GM12878 (cell line): ENCODE results near the gene HLA-B. TPM values are rescaled to one million over a fixed set of nuclear protein-coding genes. Genes with fewer than 3 reads are reported as not detected.

ENCODE experiments used
- ATAC-seq: fragments of 200-7000 bp; cut with Tn5 transposase; 3 replicates; pipeline ENCODE4 v1.9.1; 2020; ENCODE audit warnings: mild to moderate bottlenecking, moderate library complexity
- BruUV-seq: library from RNA; stranded (reverse); fragments of 400-500 nt; replicated peaks from 2 replicates; lab custom pipeline; 2021; lab: Mats Ljungman, UMichigan
- CTCF ChIA-PET: fragments of 300-600 bp; sonication (Branson Sonifier 250); formaldehyde crosslinking; extraction: SDS; loops from one replicate; lab custom pipeline; 2021; ENCODE audit warnings: inconsistent platforms; lab: Yijun Ruan, JAX
- POLR2A ChIA-PET: fragments of 350-600 bp; formaldehyde crosslinking; extraction: SDS; loops from one replicate; lab custom pipeline; 2021; ENCODE audit warnings: inconsistent platforms; lab: Charles Lee
- RAD21 ChIA-PET: fragments of 300-600 bp; sonication (Branson Sonifier 250); formaldehyde crosslinking; loops from one replicate; lab custom pipeline; 2023; ENCODE audit warnings: antibody characterized with exemption; ENCODE audit not compliant: unreplicated experiment; lab: Charles Lee
- SMC1A ChIA-PET: fragments of 300-600 bp; sonication (Branson Sonifier 250); formaldehyde crosslinking; loops from one replicate; lab custom pipeline; 2023; ENCODE audit not compliant: unreplicated experiment, uncharacterized antibody; lab: Charles Lee
- DNase-seq: peaks from one replicate; pipeline ENCODE4 v3.0.0-alpha.2; 2011; ENCODE audit warnings: low read depth, low spot score
- FAIRE-seq: peaks from 3 replicates; lab custom pipeline; 2011; peaks lifted over from hg19 to GRCh38; lab: Jason Lieb, UNC
- H2AFZ ChIP-seq: 2 replicates; pipeline ENCODE4 v1.6.0; 2011; ENCODE audit warnings: low read depth, low read length, control low read depth; ENCODE audit not compliant: control insufficient read depth
- H3K27ac ChIP-seq: 2 replicates; pipeline ENCODE4 v1.5.1; 2011; ENCODE audit warnings: control low read depth; ENCODE audit not compliant: control insufficient read depth, insufficient read depth
- H3K27me3 ChIP-seq, 2 experiments: replicated peaks in 1 of 2; 2 replicates each; pipeline versions ENCODE4 v1.6.0 to v1.6.1; 2011; ENCODE audit warnings: low read length in 1 of 2; ENCODE audit not compliant: control insufficient read depth in 2 of 2, insufficient read depth in 2 of 2
- H3K36me3 ChIP-seq, 2 experiments: 2 replicates each; pipeline ENCODE4 v1.5.1; 2011; ENCODE audit warnings: low read length in 1 of 2; ENCODE audit not compliant: control insufficient read depth in 2 of 2, insufficient read depth in 2 of 2
- H3K4me1 ChIP-seq: 2 replicates; pipeline ENCODE4 v1.6.1; 2011; ENCODE audit warnings: mild to moderate bottlenecking, low read length, moderate library complexity, mixed read lengths; ENCODE audit not compliant: control insufficient read depth, insufficient read depth
- H3K4me2 ChIP-seq: 2 replicates; pipeline ENCODE4 v1.6.0; 2011; ENCODE audit warnings: control low read depth; ENCODE audit not compliant: control insufficient read depth, insufficient read depth
- H3K4me3 ChIP-seq: fragments of 200-600 bp; sonication (generic); 2 replicates; pipeline ENCODE4 v1.5.1; 2016
- H3K79me2 ChIP-seq: 2 replicates; pipeline ENCODE4 v1.6.0; 2011; ENCODE audit warnings: low read length; ENCODE audit not compliant: control insufficient read depth, insufficient read depth
- H3K9ac ChIP-seq: 2 replicates; pipeline ENCODE4 v1.8.0; 2011; ENCODE audit warnings: low read length, control low read depth, mixed read lengths; ENCODE audit not compliant: control insufficient read depth, insufficient read depth
- H3K9me3 ChIP-seq: replicated peaks from 3 replicates; pipeline ENCODE4 v1.5.1; 2011; ENCODE audit warnings: mild to moderate bottlenecking, low read length; ENCODE audit not compliant: control insufficient read depth, insufficient read depth
- H4K20me1 ChIP-seq: 2 replicates; pipeline ENCODE4 v1.6.0; 2011; ENCODE audit not compliant: control insufficient read depth, insufficient read depth
- ATF7 ChIP-seq: fragments of 450-650 bp; IDR thresholded peaks from 2 replicates; pipeline ENCODE4 v1.6.1; 2016; ENCODE audit warnings: low read depth, mild to moderate bottlenecking
- CHD1 ChIP-seq: IDR thresholded peaks from 2 replicates; pipeline ENCODE4 v1.6.1; 2012; ENCODE audit warnings: low read depth, low read length, improper control_type of control experiment
- ETV6 ChIP-seq, 2 experiments: fragments of 450-650 bp in 1 of 2; IDR thresholded peaks in 1 of 2; conservative IDR thresholded peaks in 1 of 2; 2 replicates each; pipeline ENCODE4 v1.6.1; 2014; ENCODE audit warnings: antibody characterized with exemption in 1 of 2, borderline replicate concordance in 1 of 2, low read depth in 1 of 2, mild to moderate bottlenecking in 1 of 2, moderate library complexity in 1 of 2
- IKZF2 ChIP-seq, 2 experiments: fragments of 450-650 bp; IDR thresholded peaks; 2 replicates each; pipeline ENCODE4 v1.6.1; 2017; ENCODE audit warnings: mild to moderate bottlenecking in 2 of 2, moderate library complexity in 2 of 2
- LARP7 ChIP-seq: fragments of 450-650 bp; IDR thresholded peaks from 2 replicates; pipeline ENCODE4 v1.6.1; 2017; ENCODE audit warnings: mild to moderate bottlenecking
- RUNX3 ChIP-seq: IDR thresholded peaks from 2 replicates; pipeline ENCODE4 v1.6.1; 2012; ENCODE audit warnings: low read length, inconsistent platforms
- TCF12 ChIP-seq: IDR thresholded peaks from 2 replicates; pipeline ENCODE4 v1.6.1; 2011; ENCODE audit warnings: low read depth, mild to moderate bottlenecking, low read length
- TCF3 ChIP-seq: IDR thresholded peaks from 2 replicates; pipeline ENCODE4 v1.6.1; 2012; ENCODE audit warnings: low read depth, mild to moderate bottlenecking, low read length, borderline replicate concordance; ENCODE audit not compliant: insufficient read depth
- WGBS: methylation state at CpG from one replicate; pipeline ENCODE4 v1.1.6; 2016; ENCODE audit warnings: low lambda C conversion rate; ENCODE audit not compliant: insufficient replicate concordance, insufficient coverage; ENCODE audit errors: missing lambda C conversion rate; 5-methylcytosine and 5-hydroxymethylcytosine counted together
- in situ Hi-C: fragments of 300-500 bp; cut with MboI; formaldehyde crosslinking; loops from 9 replicates; pipeline ENCODE4 v1.14.3; 2018; ENCODE audit warnings: mixed read lengths
- intact Hi-C: fragments of 100-400 bp; cut with micrococcal nuclease; formaldehyde crosslinking; loops from one replicate; pipeline ENCODE4 v1.14.2; 2022; ENCODE audit not compliant: unreplicated experiment
- polyA plus RNA-seq, 11 experiments: library from polyadenylated mRNA; depleted of rRNA in 4 of 11; unstranded in 6 of 11; stranded (reverse) in 5 of 11; fragments of >200 nt; fragmentation: Nextera tagmentation in 4 of 11; fragmentation: Illumina TruSeq in 1 of 11; extraction: Ambion mirVana in 4 of 11; extraction: Trizol in 1 of 11; gene quantifications; 1 replicate in 1 of 11; 2 replicates in 10 of 11; pipeline versions ENCODE4 v1.2.1 to v1.2.3, GENCODE V29; 2011 to 2016; ENCODE audit warnings: inconsistent platforms in 2 of 11, missing spikeins in 2 of 11, low read depth in 1 of 11
- total RNA-seq, 4 experiments: library from RNA; depleted of rRNA in 3 of 4; stranded (reverse); fragments of >200 nt in 3 of 4; fragmentation: Illumina TruSeq in 1 of 4; extraction: Trizol in 1 of 4; gene quantifications; 2 replicates each; pipeline versions ENCODE4 v1.2.1 to v1.2.3, GENCODE V29; 2013 to 2021
- TF ChIP-seq, protein P1 (sequence below): fragments of 450-650 bp; IDR thresholded peaks from 2 replicates; pipeline ENCODE4 v1.6.1; 2016; ENCODE audit warnings: mild to moderate bottlenecking
- TF ChIP-seq, protein P2 (sequence below): fragments of 450-650 bp; conservative IDR thresholded peaks from 2 replicates; pipeline ENCODE4 v1.6.1; 2017; ENCODE audit warnings: mild to moderate bottlenecking, moderate library complexity
- TF ChIP-seq, protein P3 (sequence below): IDR thresholded peaks from 2 replicates; pipeline ENCODE4 v1.6.1; 2012; ENCODE audit warnings: low read depth, low read length, improper control_type of control experiment
- TF ChIP-seq, protein P4 (sequence below): IDR thresholded peaks from 2 replicates; pipeline ENCODE4 v1.6.1; 2011; ENCODE audit warnings: mild to moderate bottlenecking, low read depth, low read length, moderate library complexity; ENCODE audit not compliant: insufficient replicate concordance

Gene HLA-B
- total and polyA plus RNA-seq, 10 of the 15 experiments (the other 5 are each of a cell fraction or from before 2014, with no cell fraction given), result 820 to 5,128 (median 3,370) TPM

DNA sequence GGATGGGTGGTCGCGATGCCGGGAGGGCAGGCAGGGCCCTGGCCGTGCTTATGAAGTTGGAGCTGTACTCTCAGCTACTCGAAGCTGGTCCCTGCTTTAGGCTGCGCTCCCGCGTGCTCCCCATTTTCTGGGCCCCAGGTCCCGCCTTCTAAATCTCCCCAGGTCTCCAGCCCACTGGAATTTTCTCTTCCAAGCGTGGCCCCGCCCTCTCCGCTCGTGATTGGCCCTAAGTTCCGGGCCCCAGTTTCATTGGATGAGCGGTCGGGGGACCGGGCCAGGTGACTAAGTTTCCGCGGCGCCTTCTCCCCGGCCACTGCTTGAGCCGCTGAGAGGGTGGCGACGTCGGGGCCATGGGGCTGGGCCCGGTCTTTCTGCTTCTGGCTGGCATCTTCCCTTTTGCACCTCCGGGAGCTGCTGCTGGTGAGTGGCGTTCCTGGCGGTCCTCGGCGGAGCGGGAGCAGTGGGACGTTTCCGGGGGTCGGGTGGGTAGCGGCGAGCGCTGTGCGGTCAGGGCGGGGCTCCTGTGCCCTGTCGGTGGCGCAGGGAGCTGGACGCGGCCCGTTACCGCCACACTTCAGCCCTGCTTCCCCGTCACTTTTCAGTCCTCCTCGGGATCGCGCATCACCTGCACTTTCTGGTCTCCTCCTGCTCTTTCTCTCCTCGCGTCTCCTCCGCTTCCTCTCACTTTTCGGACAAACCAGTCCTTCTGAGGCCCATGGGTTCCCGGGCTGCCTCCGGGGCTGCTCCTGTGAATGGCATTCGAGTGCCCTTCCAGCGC, 46.5 kb upstream of the HLA-B start, which contains the start of gene MICA (continued):
- no peak for TF ChIP-seq ETV6 (conservative IDR thresholded peaks at IDR 0.05 in 1 of 2, IDR thresholded peaks at IDR 0.05 in 1 of 2; ENCODE audit: borderline replicate concordance in 1 of 2, low read depth in 1 of 2)

DNA sequence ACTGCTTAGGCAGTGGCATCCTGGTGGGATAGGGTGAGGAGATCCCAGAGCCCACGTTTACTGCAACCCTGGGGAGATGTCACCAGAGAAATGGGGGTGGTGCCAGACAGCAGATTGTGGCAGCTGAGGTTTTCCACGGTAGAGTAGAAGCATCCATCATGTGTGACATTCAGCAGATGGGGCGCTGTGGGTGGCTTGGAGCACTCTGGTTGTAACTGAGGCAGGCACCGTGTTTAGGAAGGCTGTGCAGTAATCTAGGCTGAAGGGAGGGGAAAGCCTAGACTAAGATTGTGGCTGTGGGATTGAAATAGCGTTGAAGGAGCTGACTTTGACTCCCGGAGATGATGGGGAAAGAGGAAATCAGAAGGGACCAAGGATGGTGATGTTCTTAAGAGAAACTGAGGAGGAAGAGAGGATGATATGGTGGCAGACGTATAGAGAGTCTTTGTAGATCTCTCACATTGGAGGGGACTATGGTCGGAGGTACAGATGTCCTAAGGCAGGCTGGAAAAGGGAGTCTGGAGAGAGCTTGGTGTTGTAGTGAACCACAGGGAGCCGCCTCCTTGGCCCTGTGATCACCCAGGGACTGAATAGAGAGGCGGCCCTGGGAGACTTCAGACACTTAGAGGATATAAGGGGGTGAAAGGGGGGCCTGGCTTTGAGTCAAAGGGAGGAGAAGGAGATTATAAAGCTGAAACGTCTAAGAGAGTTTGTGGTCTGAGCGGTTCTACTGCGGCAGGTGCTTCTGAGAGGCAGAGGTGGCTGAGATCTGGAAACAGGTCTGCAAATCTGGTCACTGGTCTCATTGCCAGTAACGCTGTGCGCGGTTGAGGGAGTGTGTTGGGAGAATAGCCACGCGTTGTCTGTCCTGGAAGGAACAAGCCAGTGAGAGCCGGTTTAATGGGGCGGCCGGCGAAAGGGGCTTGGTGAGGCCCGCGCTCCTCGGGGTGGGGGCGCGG, 45.6 kb upstream of the HLA-B start:
- no TSS peak for BruUV-seq
- DNase-seq (no peak), FAIRE-seq (peak; percentile 87), ATAC-seq (peak; percentile 43)
- 1% methylated on average over 27 of the region's 27 CpGs for WGBS
- no peaks in the 10 kb centered on the region for H3K27me3 ChIP-seq
- H2AFZ ChIP-seq, result peak overlapping the region; percentile 67
- in situ Hi-C loops (loop anchor here (5.0 kb wide), 1 partner anchor 40 kb away; no protein-coding TSS in a partner anchor), intact Hi-C loops (no loop called here)
- H3K9ac ChIP-seq, result peak overlapping the region; percentile 60
- SMC1A ChIA-PET, result interaction anchor here (1.2 to 6.3 kb wide), 2 partner anchors 41 to 65 kb away, joined by 3 to 71 read pairs; no protein-coding TSS in a partner anchor
- POLR2A ChIA-PET, result interaction anchor here (0.6 to 1.0 kb wide), 2 partner anchors 80 to 327 kb away, joined by 3 to 8 read pairs; no protein-coding TSS in a partner anchor
- H4K20me1 ChIP-seq, result no peaks in the 10 kb centered on the region; the same call in none of the 2 replicates
- peak overlapping the region; percentile 71 for H3K4me3 ChIP-seq
- RAD21 ChIA-PET, result interaction anchor here (0.6 to 1.6 kb wide), 3 partner anchors 37 to 172 kb away, joined by 3 to 4 read pairs (median 4); partner anchors contain the start of gene TNF
- CTCF ChIA-PET, result interaction anchor here (1.1 to 7.6 kb wide), 3 partner anchors 42 to 196 kb away, joined by 3 to 145 read pairs (median 4); no protein-coding TSS in a partner anchor
- peaks cover 54% of the 10 kb centered on the region for H3K79me2 ChIP-seq
- peak overlapping the region; percentile 99 for H3K4me2 ChIP-seq
- peak overlapping the region; percentile 58 for H3K27ac ChIP-seq
- H3K36me3 ChIP-seq, result no peaks in the 10 kb centered on the region
- H3K4me1 ChIP-seq, result peaks cover 16% of the 10 kb centered on the region
- no peaks in the 10 kb centered on the region for H3K9me3 ChIP-seq
- TF ChIP-seq IKZF2 (IDR thresholded peaks at IDR 0.05) (peak; percentile 14 to 15; a peak in 1 of 4 replicates), RUNX3 (peak; percentile 31), LARP7 (no peak), TCF12 (0 out of 2 replicates have a peak, but pooled peaks have one; percentile 9), ATF7 (0 out of 2 replicates have a peak, but pooled peaks have one; percentile 10), TCF3 (no peak), CHD1 (no peak)
- TF ChIP-seq, protein P1, sequence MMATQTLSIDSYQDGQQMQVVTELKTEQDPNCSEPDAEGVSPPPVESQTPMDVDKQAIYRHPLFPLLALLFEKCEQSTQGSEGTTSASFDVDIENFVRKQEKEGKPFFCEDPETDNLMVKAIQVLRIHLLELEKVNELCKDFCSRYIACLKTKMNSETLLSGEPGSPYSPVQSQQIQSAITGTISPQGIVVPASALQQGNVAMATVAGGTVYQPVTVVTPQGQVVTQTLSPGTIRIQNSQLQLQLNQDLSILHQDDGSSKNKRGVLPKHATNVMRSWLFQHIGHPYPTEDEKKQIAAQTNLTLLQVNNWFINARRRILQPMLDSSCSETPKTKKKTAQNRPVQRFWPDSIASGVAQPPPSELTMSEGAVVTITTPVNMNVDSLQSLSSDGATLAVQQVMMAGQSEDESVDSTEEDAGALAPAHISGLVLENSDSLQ, result peak; percentile 80
- TF ChIP-seq, protein P2, sequence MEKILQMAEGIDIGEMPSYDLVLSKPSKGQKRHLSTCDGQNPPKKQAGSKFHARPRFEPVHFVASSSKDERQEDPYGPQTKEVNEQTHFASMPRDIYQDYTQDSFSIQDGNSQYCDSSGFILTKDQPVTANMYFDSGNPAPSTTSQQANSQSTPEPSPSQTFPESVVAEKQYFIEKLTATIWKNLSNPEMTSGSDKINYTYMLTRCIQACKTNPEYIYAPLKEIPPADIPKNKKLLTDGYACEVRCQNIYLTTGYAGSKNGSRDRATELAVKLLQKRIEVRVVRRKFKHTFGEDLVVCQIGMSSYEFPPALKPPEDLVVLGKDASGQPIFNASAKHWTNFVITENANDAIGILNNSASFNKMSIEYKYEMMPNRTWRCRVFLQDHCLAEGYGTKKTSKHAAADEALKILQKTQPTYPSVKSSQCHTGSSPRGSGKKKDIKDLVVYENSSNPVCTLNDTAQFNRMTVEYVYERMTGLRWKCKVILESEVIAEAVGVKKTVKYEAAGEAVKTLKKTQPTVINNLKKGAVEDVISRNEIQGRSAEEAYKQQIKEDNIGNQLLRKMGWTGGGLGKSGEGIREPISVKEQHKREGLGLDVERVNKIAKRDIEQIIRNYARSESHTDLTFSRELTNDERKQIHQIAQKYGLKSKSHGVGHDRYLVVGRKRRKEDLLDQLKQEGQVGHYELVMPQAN, result 0 out of 2 replicates have a peak, but pooled peaks have one; percentile 22
- TF ChIP-seq, protein P3, sequence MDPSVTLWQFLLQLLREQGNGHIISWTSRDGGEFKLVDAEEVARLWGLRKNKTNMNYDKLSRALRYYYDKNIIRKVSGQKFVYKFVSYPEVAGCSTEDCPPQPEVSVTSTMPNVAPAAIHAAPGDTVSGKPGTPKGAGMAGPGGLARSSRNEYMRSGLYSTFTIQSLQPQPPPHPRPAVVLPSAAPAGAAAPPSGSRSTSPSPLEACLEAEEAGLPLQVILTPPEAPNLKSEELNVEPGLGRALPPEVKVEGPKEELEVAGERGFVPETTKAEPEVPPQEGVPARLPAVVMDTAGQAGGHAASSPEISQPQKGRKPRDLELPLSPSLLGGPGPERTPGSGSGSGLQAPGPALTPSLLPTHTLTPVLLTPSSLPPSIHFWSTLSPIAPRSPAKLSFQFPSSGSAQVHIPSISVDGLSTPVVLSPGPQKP, result no peak
- TF ChIP-seq, protein P4, sequence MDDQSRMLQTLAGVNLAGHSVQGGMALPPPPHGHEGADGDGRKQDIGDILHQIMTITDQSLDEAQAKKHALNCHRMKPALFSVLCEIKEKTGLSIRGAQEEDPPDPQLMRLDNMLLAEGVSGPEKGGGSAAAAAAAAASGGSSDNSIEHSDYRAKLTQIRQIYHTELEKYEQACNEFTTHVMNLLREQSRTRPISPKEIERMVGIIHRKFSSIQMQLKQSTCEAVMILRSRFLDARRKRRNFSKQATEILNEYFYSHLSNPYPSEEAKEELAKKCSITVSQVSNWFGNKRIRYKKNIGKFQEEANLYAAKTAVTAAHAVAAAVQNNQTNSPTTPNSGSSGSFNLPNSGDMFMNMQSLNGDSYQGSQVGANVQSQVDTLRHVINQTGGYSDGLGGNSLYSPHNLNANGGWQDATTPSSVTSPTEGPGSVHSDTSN, result peak; percentile 87
